GM21723 (cell line): ENCODE measurements around the gene SERPINB3.
A peak's percentile ranks its signal among the peaks of the same experiment; 100 is the strongest.
"Not testable (repeated sequence)": the region's sequence is repeated elsewhere in the genome, so short reads cannot be mapped to it uniquely, and the experiment has no call there.

Source experiments
- ATAC-seq: cut with Tn5 transposase; IDR thresholded peaks from one replicate; pipeline ENCODE4 v1.9.1; 2021; ENCODE audit warnings: mild to moderate bottlenecking, moderate library complexity; ENCODE audit not compliant: unreplicated experiment

The SERPINB3 gene

GRCh38 chr18:63648241-63648640 is 13.5 kb downstream of the SERPINB3 start:
- no peak for ATAC-seq

DNA sequence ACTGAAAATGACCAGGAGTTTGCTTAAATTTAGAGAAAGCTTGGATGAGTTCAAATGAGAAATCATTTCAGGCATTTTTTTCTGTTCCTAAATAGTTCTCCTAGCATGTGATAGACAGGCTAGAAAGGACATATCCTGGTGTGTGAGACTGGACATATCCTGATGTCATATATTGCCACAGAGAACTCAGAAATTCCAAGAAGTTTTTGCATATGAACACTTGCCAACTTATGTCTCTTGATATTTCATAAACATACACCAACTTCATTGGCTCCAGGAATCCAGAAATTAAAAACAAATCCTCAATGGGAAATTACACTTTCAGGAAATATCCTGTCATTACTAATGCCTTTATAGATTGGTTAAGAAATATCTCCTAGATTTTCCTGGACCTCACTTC is 14.8 kb downstream of the SERPINB3 start:
- no peak for ATAC-seq

- ATAC-seq = not testable (repeated sequence)
Observed at GRCh38 chr18:63644694-63645093, 17.0 kb downstream of the SERPINB3 start.

GRCh38 chr18:63644142-63644541 is 17.6 kb downstream of the SERPINB3 start, which contains the start of gene SERPINB4:
Gene SERPINB4 (minus strand): TSS chr18:63644256. CDS start chr18:63643577, 679 bp downstream.
- ATAC-seq = not testable (repeated sequence)

- not testable (repeated sequence) for ATAC-seq
Observed at GRCh38 chr18:63642668-63643356, 18.9 kb downstream of the SERPINB3 start.

- not testable (repeated sequence) for ATAC-seq
Observed at GRCh38 chr18:63641157-63641680, 20.5 kb downstream of the SERPINB3 start.

GRCh38 chr18:63637703-63638102 is 24.0 kb downstream of the SERPINB3 start:
- ATAC-seq = no peak

GRCh38 chr18:63627819-63628218 is 33.9 kb downstream of the SERPINB3 start:
- ATAC-seq = no peak

DNA sequence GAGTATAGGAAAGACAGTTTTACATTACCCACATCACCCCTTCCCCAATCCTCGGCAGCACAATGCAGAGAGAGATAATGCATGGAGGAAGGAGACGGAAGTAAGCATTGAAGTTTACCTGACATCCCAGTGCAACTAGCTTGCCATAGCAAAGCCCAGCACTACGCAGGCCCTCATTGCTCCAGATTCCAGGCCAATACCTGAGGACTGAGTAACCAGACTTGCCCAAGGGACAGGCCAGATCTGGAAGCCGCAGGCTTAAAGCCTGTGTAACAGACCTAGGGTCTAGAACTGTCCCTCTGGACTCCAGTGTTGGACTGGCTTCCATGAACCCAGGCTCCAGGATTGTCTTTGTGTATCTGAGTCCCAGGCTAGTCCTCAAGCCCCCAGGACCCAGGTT is 35.3 kb downstream of the SERPINB3 start:
- no peak for ATAC-seq

DNA sequence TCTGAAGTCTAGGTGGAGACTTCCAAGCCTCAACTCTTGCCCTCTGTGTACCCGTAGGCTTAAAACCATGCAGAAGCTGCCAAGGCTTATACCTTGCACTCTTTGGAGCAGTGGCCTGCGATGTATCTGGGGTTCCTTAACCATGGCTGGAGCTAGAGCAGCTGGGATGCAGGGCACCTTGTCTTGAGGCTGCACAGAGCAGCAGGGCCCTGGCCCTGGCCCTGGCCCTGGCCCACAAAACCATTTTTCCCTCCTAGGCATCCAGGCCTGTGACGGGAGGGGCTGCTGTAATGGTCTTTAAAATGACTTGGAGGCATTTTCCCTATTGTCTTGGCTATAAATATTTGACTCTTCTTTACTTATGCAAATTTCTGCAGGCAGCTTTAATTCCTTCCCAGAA is 36.8 kb downstream of the SERPINB3 start:
- ATAC-seq = no peak

GRCh38 chr18:63619661-63620060 is 42.0 kb downstream of the SERPINB3 start:
- no peak for ATAC-seq

DNA sequence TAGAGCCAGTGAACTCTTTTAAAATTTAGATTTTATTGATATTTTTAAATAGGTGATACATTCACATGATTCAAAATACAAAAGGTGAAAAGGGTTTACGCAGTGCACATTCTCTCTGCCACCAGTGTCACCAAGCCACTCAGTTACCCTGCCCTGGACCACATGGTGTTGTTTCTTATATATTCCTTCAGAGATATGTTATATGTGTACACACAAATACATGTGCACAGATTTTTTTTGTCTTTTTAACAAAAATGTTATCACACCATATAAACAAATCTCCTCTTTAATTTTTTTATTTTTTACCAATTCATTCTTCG is 43.8 kb downstream of the SERPINB3 start:
- no peak for ATAC-seq

GRCh38 chr18:63617049-63617914 is 44.4 kb downstream of the SERPINB3 start:
- ATAC-seq = peak; percentile 93

GRCh38 chr18:63613420-63613819 is 48.3 kb downstream of the SERPINB3 start:
- no peak for ATAC-seq

GRCh38 chr18:63606526-63606925 is 55.2 kb downstream of the SERPINB3 start:
- ATAC-seq = no peak
